ENCODE data around the gene VASH1.

Gene VASH1

DNA sequence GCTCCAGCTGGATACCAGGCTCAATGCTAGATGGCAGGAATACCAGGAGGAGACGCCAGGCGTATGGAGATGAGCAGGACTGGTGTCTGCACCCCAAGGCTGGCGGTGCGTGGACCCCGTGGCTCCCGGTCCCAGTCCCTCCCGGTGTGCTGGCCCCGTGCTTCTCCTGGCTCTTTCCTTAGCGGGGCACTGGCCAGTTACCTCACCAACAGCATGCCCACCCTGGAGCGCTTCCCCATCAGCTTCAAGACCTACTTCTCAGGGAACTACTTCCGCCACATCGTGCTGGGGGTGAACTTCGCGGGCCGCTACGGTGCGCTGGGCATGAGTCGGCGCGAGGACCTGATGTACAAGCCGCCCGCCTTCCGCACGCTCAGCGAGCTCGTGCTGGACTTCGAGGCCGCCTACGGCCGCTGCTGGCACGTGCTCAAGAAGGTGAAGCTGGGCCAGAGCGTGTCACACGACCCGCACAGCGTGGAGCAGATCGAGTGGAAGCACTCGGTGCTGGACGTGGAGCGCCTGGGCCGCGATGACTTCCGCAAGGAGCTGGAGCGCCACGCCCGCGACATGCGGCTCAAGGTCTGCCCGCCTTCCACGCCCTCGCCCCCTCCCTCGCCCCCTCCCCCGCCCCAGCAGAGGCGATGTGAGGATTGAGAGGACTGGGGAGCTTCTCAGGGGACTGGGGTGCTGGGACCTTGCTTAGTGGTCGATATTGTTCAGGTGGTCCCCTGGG lies 14.6 kb downstream of the VASH1 start:
- TF ChIP-seq SPI1 (IDR thresholded peaks at IDR 0.05; ENCODE audit: low read depth, low read length), result no peak
- TF ChIP-seq PAX5 (IDR thresholded peaks at IDR 0.05; ENCODE audit: insufficient read depth, low read length, severe bottlenecking), result no peak
- no peak for TF ChIP-seq TAF1 (IDR thresholded peaks at IDR 0.05; ENCODE audit: low read depth, low read length)
- TF ChIP-seq POLR2A (IDR thresholded peaks at IDR 0.05; ENCODE audit: low read depth, low read length), result no peak
- no peak for TF ChIP-seq POLR2AphosphoS5 (IDR thresholded peaks at IDR 0.05; ENCODE audit: low read depth, low read length)
- TF ChIP-seq POU2F2 (IDR thresholded peaks at IDR 0.05; ENCODE audit: low read depth, low read length), result no peak
- FAIRE-seq (no peak), DNase-seq (ENCODE audit: insufficient read length, low spot score) (no peak)

DNA sequence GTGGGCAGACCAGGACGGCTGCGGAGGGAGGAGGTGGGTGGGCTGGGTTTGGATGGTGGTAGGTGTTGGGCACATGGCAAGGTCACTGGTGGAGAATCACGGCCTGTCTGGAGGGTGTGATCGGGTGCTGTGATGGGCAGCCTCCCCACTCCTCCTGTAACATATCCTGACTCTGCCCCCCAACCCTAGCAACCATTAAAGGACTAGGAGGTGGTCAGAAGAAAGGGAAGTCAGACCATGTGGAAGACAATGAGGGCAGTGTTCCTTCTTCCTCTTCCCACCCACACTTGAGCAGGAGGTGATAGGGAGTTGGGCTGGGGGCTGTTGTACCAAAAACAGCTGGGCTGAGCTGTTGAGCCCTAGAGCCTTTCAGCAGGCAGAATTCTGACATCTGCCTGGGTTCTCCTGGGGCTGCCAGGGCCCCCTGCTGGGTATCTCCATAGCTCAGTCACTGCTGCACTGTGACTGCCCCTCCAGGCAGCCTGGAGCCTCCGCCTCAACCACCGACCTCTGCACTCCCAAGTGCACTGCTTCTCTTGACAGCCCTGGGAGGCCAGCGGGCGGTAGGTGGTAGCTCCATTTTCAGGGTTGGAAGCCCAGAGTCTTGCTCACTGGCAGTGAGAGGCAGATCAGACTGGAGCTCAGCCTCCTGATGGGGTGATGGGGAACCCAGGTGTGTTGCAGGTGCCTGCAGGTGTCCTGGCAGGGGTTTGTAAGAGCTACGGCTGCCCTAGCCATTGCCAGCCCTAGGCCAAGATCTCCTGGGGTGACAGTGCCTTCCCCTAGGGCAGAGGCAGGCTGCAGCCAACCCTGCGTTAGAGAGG lies 15.4 kb downstream of the VASH1 start:
- no peak for TF ChIP-seq POU2F2 (IDR thresholded peaks at IDR 0.05; ENCODE audit: low read depth, low read length)
- no peak for TF ChIP-seq TAF1 (IDR thresholded peaks at IDR 0.05; ENCODE audit: low read depth, low read length)
- no peak for TF ChIP-seq POLR2AphosphoS5 (IDR thresholded peaks at IDR 0.05; ENCODE audit: low read depth, low read length)
- TF ChIP-seq POLR2A (IDR thresholded peaks at IDR 0.05; ENCODE audit: low read depth, low read length), result no peak
- no peak for TF ChIP-seq SPI1 (IDR thresholded peaks at IDR 0.05; ENCODE audit: low read depth, low read length)
- no peak for TF ChIP-seq PAX5 (IDR thresholded peaks at IDR 0.05; ENCODE audit: insufficient read depth, low read length, severe bottlenecking)
- no peak for FAIRE-seq
- no peak for DNase-seq (ENCODE audit: insufficient read length, low spot score)

- TF ChIP-seq PAX5 (IDR thresholded peaks at IDR 0.05; ENCODE audit: insufficient read depth, low read length, severe bottlenecking) (no peak), TAF1 (IDR thresholded peaks at IDR 0.05; ENCODE audit: low read depth, low read length) (no peak)
- FAIRE-seq (no peak), DNase-seq (ENCODE audit: insufficient read length, low spot score) (no peak)
Measured at GRCh38 chr14:76777721-76778120, 16.5 kb downstream of the VASH1 start.

DNA sequence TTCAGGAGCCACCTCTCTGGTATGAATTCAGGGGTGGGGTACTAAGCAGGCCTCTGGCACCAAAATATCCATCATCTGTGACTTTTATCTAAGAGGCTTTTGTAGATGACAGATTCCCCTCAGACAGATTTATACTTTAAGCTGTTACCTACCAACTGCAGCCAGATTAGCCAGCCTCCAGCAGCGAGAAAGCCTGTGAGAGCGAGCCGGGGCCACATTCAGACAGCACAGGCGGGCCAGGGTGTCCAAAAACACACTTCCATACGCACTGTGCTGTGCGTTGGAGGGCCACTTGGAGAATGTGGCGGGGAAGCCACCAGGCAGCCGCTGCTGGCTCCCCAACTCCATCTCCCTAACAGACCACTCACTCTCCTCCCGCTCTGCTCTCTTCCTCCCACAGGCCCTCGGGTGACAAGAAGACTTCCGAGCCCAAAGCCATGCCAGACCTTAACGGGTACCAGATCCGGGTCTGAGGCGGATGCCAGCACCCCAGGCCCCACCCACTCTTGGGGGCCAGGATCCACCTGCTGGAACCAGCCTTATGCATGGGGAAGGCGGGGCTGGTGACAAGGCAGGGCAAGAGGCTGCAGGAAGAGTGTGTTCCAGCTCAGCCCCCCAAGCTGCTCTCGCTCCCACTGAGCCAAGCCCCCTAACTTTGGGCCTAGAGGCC lies 17.4 kb downstream of the VASH1 start:
- DNase-seq (ENCODE audit: insufficient read length, low spot score), result no peak
- no peak for TF ChIP-seq SPI1 (IDR thresholded peaks at IDR 0.05; ENCODE audit: low read depth, low read length)
- FAIRE-seq, result no peak

- no peak for FAIRE-seq
- TF ChIP-seq PAX5 (IDR thresholded peaks at IDR 0.05; ENCODE audit: insufficient read depth, low read length, severe bottlenecking), result no peak
Measured at GRCh38 chr14:76779221-76780057, 18.2 kb downstream of the VASH1 start.

GRCh38 chr14:76780058-76780345 lies 18.7 kb downstream of the VASH1 start:
- FAIRE-seq (no peak), DNase-seq (ENCODE audit: insufficient read length, low spot score) (no peak)
- no peak for TF ChIP-seq PAX5 (IDR thresholded peaks at IDR 0.05; ENCODE audit: insufficient read depth, low read length, severe bottlenecking)
- no peak for TF ChIP-seq POLR2AphosphoS5 (IDR thresholded peaks at IDR 0.05; ENCODE audit: low read depth, low read length)
- no peak for TF ChIP-seq TAF1 (IDR thresholded peaks at IDR 0.05; ENCODE audit: low read depth, low read length)
- TF ChIP-seq POLR2A (IDR thresholded peaks at IDR 0.05; ENCODE audit: low read depth, low read length), result no peak
- TF ChIP-seq SPI1 (IDR thresholded peaks at IDR 0.05; ENCODE audit: low read depth, low read length), result no peak
- TF ChIP-seq POU2F2 (IDR thresholded peaks at IDR 0.05; ENCODE audit: low read depth, low read length), result no peak

More at GRCh38 chr14:76779221-76780057, 18.2 kb downstream of the VASH1 start:
- no peak for DNase-seq (ENCODE audit: insufficient read length, low spot score)

DNA sequence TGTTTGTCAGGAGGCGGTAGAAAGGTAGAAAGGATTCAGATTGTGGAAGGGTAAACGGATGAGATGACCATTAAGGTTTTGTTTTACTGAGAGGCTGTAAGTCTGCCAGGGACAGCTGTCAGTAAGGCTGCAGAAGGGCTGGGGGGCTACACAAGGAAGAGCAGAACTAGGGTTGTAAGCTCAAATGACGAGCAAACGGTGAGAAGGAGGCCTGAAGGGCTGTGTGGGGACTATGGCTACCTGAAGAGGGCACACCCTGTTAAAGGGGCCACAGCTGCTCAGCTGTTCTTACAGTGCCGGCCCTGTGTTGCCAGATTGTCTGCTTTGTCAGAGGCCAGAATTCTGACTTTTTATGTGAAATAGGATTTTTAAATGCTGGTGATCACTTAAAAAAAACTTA lies 19.1 kb downstream of the VASH1 start:
- FAIRE-seq (no peak), DNase-seq (ENCODE audit: insufficient read length, low spot score) (no peak)
- no peak for TF ChIP-seq POLR2AphosphoS5 (IDR thresholded peaks at IDR 0.05; ENCODE audit: low read depth, low read length)
- no peak for TF ChIP-seq PAX5 (IDR thresholded peaks at IDR 0.05; ENCODE audit: insufficient read depth, low read length, severe bottlenecking)
- TF ChIP-seq POU2F2 (IDR thresholded peaks at IDR 0.05; ENCODE audit: low read depth, low read length), result no peak
- no peak for TF ChIP-seq TAF1 (IDR thresholded peaks at IDR 0.05; ENCODE audit: low read depth, low read length)
- TF ChIP-seq SPI1 (IDR thresholded peaks at IDR 0.05; ENCODE audit: low read depth, low read length), result no peak
- TF ChIP-seq POLR2A (IDR thresholded peaks at IDR 0.05; ENCODE audit: low read depth, low read length), result no peak

GRCh38 chr14:76780875-76781647 lies 19.8 kb downstream of the VASH1 start:
- TF ChIP-seq TAF1 (IDR thresholded peaks at IDR 0.05; ENCODE audit: low read depth, low read length) (no peak), PAX5 (IDR thresholded peaks at IDR 0.05; ENCODE audit: insufficient read depth, low read length, severe bottlenecking) (no peak), POLR2A (IDR thresholded peaks at IDR 0.05; ENCODE audit: low read depth, low read length) (no peak), SPI1 (IDR thresholded peaks at IDR 0.05; ENCODE audit: low read depth, low read length) (no peak), POU2F2 (IDR thresholded peaks at IDR 0.05; ENCODE audit: low read depth, low read length) (no peak), POLR2AphosphoS5 (IDR thresholded peaks at IDR 0.05; ENCODE audit: low read depth, low read length) (no peak)
- DNase-seq (ENCODE audit: insufficient read length, low spot score) (no peak), FAIRE-seq (no peak)

DNA sequence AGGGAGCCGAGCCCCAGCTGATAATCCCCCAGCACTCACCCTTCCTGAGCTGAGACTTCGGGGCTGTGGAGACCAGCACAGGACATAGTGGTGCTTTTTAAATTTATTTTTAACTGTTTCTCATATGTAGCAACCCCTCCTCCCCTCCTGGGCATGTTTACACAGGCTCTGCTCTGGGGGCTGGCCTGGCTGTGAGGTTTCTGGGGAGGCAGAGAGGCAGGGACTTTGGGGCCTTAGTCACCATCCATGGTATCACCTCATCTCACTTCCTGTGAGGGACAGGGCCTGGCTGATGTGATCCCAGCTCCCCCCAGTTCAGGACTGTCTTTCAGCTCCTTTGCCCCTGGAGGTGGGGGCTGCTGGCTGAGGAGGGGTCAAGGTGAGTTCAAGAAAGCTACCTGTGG lies 20.4 kb downstream of the VASH1 start:
- no peak for DNase-seq (ENCODE audit: insufficient read length, low spot score)
- TF ChIP-seq SPI1 (IDR thresholded peaks at IDR 0.05; ENCODE audit: low read depth, low read length) (no peak), POLR2AphosphoS5 (IDR thresholded peaks at IDR 0.05; ENCODE audit: low read depth, low read length) (no peak), POU2F2 (IDR thresholded peaks at IDR 0.05; ENCODE audit: low read depth, low read length) (no peak)
- FAIRE-seq, result no peak

All from GM12891 (cell line).